Left ventricle myocardium inferior (tissue), 1 donor: Measurements from ENCODE around the gene FAM222B. TPM values are rescaled to one million over a fixed set of nuclear protein-coding genes. Genes with fewer than 3 reads are reported as not detected.

ENCODE experiments used
- DNase-seq: peaks from one replicate; pipeline ENCODE4 v3.0.0-alpha.2; 2020
- H3K27ac ChIP-seq: fragments of 200-600 bp; replicated peaks from 2 replicates; pipeline ENCODE4 v1.8.0; 2021
- H3K27me3 ChIP-seq: fragments of 200-600 bp; 2 replicates; pipeline ENCODE4 v1.8.0; 2021; ENCODE audit warnings: low read depth
- H3K36me3 ChIP-seq: fragments of 200-600 bp; 2 replicates; pipeline ENCODE4 v1.8.0; 2021
- H3K4me1 ChIP-seq: fragments of 200-600 bp; 2 replicates; pipeline ENCODE4 v1.8.0; 2021
- H3K4me3 ChIP-seq: fragments of 200-600 bp; 2 replicates; pipeline ENCODE4 v1.8.0; 2021; ENCODE audit warnings: mild to moderate bottlenecking, moderate library complexity
- H3K9me3 ChIP-seq: fragments of 200-600 bp; replicated peaks from 2 replicates; pipeline ENCODE4 v1.8.0; 2021
- intact Hi-C: fragments of 100-400 bp; cut with micrococcal nuclease; formaldehyde crosslinking; loops from one replicate; pipeline ENCODE4 v1.11.0; 2022
- total RNA-seq: library from RNA; stranded (reverse); fragmentation: NEBNext Ultra II Directional; extraction: Animal tissue kit (Norgen Biotek cat#: 25700); gene quantifications from one replicate; pipeline ENCODE4 v1.2.1, GENCODE V29; 2021
- TF ChIP-seq, protein P1 (sequence below): fragments of 200-600 bp; IDR thresholded peaks from 2 replicates; pipeline ENCODE4 v1.8.0; 2021; ENCODE audit warnings: antibody characterized with exemption, mild to moderate bottlenecking, borderline replicate concordance
- donor health status: DM: no; HTN: yes; CAD: no; lungs with severe emphysema.

Gene FAM222B
- total RNA-seq, 1 donor from 2014 or later = 17.5 TPM

DNA sequence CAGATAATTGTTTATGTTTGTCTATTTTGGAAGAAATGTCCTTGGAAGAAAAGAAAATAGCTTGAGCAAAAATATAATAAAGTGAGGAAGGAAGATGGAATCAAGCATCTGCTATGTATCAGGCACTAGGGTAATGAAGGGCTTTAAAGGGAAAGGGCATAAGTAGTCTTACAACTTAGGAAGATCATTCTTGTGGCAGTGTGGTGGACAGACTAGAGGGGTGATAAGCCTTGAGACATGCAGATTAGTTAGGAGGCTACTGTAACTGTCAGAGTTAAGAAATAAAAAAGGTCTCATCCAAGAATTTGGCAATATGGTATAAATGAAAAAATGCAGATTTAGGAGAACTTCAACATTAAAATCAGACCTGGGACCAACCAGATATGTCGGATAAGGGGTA, 14.9 kb downstream of the FAM222B start:
- no peak overlapping the region for H3K4me3 ChIP-seq
- peaks cover 9% of the 10 kb centered on the region for H3K36me3 ChIP-seq
- H3K27me3 ChIP-seq = no peaks in the 10 kb centered on the region
- intact Hi-C loops = no loop called here
- TF ChIP-seq, protein P1, sequence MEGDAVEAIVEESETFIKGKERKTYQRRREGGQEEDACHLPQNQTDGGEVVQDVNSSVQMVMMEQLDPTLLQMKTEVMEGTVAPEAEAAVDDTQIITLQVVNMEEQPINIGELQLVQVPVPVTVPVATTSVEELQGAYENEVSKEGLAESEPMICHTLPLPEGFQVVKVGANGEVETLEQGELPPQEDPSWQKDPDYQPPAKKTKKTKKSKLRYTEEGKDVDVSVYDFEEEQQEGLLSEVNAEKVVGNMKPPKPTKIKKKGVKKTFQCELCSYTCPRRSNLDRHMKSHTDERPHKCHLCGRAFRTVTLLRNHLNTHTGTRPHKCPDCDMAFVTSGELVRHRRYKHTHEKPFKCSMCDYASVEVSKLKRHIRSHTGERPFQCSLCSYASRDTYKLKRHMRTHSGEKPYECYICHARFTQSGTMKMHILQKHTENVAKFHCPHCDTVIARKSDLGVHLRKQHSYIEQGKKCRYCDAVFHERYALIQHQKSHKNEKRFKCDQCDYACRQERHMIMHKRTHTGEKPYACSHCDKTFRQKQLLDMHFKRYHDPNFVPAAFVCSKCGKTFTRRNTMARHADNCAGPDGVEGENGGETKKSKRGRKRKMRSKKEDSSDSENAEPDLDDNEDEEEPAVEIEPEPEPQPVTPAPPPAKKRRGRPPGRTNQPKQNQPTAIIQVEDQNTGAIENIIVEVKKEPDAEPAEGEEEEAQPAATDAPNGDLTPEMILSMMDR = no peak
- H3K9me3 ChIP-seq = no peaks in the 10 kb centered on the region
- no peak for DNase-seq
- no peak overlapping the region for H3K27ac ChIP-seq
- H3K4me1 ChIP-seq = peaks cover 7% of the 10 kb centered on the region

DNA sequence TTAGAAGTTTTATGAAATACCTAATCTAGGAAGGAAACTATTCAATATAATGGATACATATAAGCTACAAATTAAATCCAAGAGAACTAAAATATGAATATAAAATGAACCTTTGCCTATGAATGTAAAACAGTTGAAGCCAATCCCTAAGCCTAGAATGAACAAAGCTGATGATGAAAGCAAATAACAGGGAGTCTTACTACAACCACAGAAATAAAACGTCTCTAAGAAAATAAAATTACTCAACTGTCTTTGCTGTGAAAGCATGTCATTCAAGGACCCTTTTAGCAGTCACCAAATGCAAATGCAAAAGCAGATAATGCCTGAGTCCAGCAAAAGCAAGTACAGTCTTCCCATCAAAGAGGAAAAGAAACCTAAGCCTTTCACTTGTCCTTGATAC, 23.0 kb downstream of the FAM222B start:
- no peak overlapping the region for H3K4me3 ChIP-seq
- no peaks in the 10 kb centered on the region for H3K4me1 ChIP-seq
- H3K27me3 ChIP-seq = no peaks in the 10 kb centered on the region
- intact Hi-C loops = no loop called here
- TF ChIP-seq, protein P1 = no peak
- H3K9me3 ChIP-seq = no peaks in the 10 kb centered on the region
- H3K27ac ChIP-seq = no peak overlapping the region
- H3K36me3 ChIP-seq = no peaks in the 10 kb centered on the region
- no peak for DNase-seq

DNA sequence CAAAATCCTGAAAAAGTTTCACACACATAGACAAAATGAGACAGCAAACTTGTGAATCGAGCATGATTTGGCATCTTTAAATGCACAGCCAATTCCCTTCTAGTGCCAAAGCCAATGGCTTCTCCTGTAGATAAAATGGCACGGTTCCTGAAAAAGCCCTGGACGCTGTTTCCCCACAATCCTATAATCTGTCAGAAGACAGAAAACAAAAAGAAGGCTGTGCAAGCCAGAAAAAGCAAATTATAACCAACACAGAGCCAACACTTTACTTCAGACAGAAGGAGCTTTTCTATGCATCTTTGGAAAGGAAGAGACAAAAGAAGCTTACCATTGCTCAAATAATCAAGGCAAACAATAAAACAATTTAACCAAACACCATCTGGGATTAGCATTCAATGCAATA, 23.8 kb downstream of the FAM222B start:
- no peaks in the 10 kb centered on the region for H3K36me3 ChIP-seq
- DNase-seq = no peak
- intact Hi-C loops = no loop called here
- no peak overlapping the region for H3K27ac ChIP-seq
- no peak overlapping the region for H3K4me3 ChIP-seq
- TF ChIP-seq, protein P1 = no peak
- no peaks in the 10 kb centered on the region for H3K27me3 ChIP-seq
- H3K9me3 ChIP-seq = no peaks in the 10 kb centered on the region
- H3K4me1 ChIP-seq = no peaks in the 10 kb centered on the region

DNA sequence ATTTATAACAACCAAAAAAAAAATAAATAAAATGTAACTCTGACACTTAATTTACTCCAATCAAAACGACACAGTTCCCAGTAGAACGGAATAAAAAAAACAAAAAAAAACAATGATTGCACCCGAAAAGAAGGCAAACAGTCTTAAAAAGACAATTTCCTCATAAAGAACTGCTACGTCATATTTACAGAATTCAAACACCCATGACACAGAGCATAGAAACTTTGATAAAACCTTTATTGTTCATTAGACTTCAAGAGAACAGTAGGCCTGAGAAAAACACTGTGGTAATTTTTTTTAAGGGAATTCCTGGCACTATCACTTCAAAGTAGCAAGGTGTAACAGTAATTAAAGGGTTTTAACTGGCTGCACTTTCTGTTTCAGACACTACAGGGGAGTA, 26.1 kb downstream of the FAM222B start:
- TF ChIP-seq, protein P1 = no peak
- intact Hi-C loops = no loop called here
- peaks cover 7% of the 10 kb centered on the region for H3K4me1 ChIP-seq
- H3K36me3 ChIP-seq = no peaks in the 10 kb centered on the region
- no peaks in the 10 kb centered on the region for H3K27me3 ChIP-seq
- H3K4me3 ChIP-seq = no peak overlapping the region
- no peak for DNase-seq
- H3K27ac ChIP-seq = no peak overlapping the region
- H3K9me3 ChIP-seq = no peaks in the 10 kb centered on the region

DNA sequence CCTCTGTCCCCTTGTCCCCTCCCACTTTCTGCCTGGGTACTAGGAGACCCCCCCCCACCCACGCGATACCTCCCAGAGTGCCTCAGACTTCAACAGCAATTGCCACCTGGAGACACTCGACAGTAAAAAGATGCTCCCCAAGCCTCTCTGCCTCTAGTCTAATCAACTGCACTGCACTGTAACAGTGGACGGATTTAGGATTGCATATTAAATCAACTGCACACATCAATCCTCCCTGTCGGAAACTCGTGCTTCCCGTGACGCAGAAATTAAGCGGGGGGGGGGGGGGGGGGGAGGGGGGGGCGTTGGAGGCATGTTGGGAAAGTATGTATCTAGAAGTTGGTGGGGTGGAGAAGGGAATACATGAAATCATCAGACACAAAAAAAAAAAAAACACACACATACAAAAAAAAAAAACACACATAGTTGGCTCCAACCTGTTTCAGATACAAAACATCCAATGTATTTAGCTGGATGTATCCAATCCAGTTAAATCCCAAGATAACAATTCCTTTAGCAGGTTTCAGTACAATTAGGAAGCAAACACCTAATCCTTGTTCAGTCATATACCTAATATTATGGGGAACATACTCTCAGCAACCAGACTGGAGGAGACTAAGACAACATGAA, 29.7 kb downstream of the FAM222B start:
- TF ChIP-seq, protein P1 = no peak
- Histone ChIP-seq H3K9me3 (no peaks in the 10 kb centered on the region), H3K36me3 (no peaks in the 10 kb centered on the region), H3K27ac (peak overlapping the region; percentile 90), H3K4me3 (peak overlapping the region; percentile 98), H3K4me1 (peaks cover 38% of the 10 kb centered on the region), H3K27me3 (no peaks in the 10 kb centered on the region)
- DNase-seq = no peak
- intact Hi-C loops = no loop called here
